ENCODE measurements around the gene MDM1. TPM values are rescaled to one million over a fixed set of nuclear protein-coding genes. Genes with fewer than 3 reads are reported as not detected.

MDM1 gene
- total RNA-seq, 1 donor from 2014 or later, result 26.2 TPM

- H3K27me3 Mint-ChIP-seq (ENCODE audit: low read depth), result no peaks in the 10 kb centered on the region
- TF ChIP-seq CTCF (conservative IDR thresholded peaks at IDR 0.05), result no peak
- H3K4me3 Mint-ChIP-seq, result no peak overlapping the region
- peaks cover 8% of the 10 kb centered on the region for H3K9me3 Mint-ChIP-seq
- H3K27ac Mint-ChIP-seq (ENCODE audit: unreplicated experiment), result no peak overlapping the region
- H3K36me3 Mint-ChIP-seq (ENCODE audit: low read depth), result no peaks in the 10 kb centered on the region
- no peak for DNase-seq (ENCODE audit: low read depth, low spot score)
- H3K4me1 Mint-ChIP-seq, result peaks cover 6% of the 10 kb centered on the region
These were observed 84.4 kb downstream of the MDM1 start for GRCh38 chr12:68247785-68248184.

GRCh38 chr12:68246350-68246749 lies 85.8 kb downstream of the MDM1 start:
- no peaks in the 10 kb centered on the region for H3K36me3 Mint-ChIP-seq (ENCODE audit: low read depth)
- peaks cover 5% of the 10 kb centered on the region for H3K9me3 Mint-ChIP-seq
- H3K27me3 Mint-ChIP-seq (ENCODE audit: low read depth), result no peaks in the 10 kb centered on the region
- TF ChIP-seq CTCF (conservative IDR thresholded peaks at IDR 0.05), result no peak
- no peak for DNase-seq (ENCODE audit: low read depth, low spot score)
- H3K27ac Mint-ChIP-seq (ENCODE audit: unreplicated experiment), result no peak overlapping the region
- H3K4me1 Mint-ChIP-seq, result peaks cover 6% of the 10 kb centered on the region
- no peak overlapping the region for H3K4me3 Mint-ChIP-seq

- H3K4me1 Mint-ChIP-seq, result peaks cover 6% of the 10 kb centered on the region
- H3K27me3 Mint-ChIP-seq (ENCODE audit: low read depth), result no peaks in the 10 kb centered on the region
- H3K9me3 Mint-ChIP-seq, result peaks cover 5% of the 10 kb centered on the region
- TF ChIP-seq CTCF (conservative IDR thresholded peaks at IDR 0.05), result no peak
- H3K4me3 Mint-ChIP-seq, result no peak overlapping the region
- no peaks in the 10 kb centered on the region for H3K36me3 Mint-ChIP-seq (ENCODE audit: low read depth)
- no peak for DNase-seq (ENCODE audit: low read depth, low spot score)
- no peak overlapping the region for H3K27ac Mint-ChIP-seq (ENCODE audit: unreplicated experiment)
These were observed 86.8 kb downstream of the MDM1 start for GRCh38 chr12:68245180-68246021.

Other genes with a start within 250 kb of the MDM1 start
- not detected in 2 replicates for gene IFNG, start 172.6 kb downstream of the MDM1 start, total RNA-seq
- gene IL26, start 106.6 kb downstream of the MDM1 start, total RNA-seq, result not detected in 2 replicates
- gene IL22, start 78.8 kb downstream of the MDM1 start, total RNA-seq, result not detected in 2 replicates